GM18507 (cell line): ENCODE results near the gene NPEPL1.

Experiments used
- DNase-seq: peaks from one replicate; pipeline ENCODE4 v3.0.0; 2011; ENCODE audit warnings: low read depth; ENCODE audit not compliant: insufficient read length; ENCODE audit errors: extremely low spot score
- FAIRE-seq: peaks from 2 replicates; lab custom pipeline; 2011; peaks lifted over from hg19 to GRCh38; lab: Jason Lieb, UNC

NPEPL1 gene

DNA sequence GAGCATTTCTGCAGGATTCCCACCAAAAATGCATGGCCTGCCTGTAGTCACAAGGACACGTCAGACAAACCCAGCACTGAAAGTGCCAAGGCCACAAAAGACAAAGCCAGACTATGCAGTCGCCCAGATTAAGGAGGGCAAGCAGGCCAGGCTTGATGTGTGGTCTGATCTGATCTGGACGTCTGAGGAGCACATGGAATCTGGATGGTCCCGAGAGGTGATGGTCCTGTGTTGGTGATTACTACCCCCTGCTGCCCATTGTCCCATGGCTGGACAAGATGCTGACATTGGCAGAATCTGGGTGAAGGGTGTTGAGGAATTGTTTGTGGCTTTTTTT is 17.1 kb downstream of the NPEPL1 start:
- DNase-seq: no peak
- no peak for FAIRE-seq

DNA sequence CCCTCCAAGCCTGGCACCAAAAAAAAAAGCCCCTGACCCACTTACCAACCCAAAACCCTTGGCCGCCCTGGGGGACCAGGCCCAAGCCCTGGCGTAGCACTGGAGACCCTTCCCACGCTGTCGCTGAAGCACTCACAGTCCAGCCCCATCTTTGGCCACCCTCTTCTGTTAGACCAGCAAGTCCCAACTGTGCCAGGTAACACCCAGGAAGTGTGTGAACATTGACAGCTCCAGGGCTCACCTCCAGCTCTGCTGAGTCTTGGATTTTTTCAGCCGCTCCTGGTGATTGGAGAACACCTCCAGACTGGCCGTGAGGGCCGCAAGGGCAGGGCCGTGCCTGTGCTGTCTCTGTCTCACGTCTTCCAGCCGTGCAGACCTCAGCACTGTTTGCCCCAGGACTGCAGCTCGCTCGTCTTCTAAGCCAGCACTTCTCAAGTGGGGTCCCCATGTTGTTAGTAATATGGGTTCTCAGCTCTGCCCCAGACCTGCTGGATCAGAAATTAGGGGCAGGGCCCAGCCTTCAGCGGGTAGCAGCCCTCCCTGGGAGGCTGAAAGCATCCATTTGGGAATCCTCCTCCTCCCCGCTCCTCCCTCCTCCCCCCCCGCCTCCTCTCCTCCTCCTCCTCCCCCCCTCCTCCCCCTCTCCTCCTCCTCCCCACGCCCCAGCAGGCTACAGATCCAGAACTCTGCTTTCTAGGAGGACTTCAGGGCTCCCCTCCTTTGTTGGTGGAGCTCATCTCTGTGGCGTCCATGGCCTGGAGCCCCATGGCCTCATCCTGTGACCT is 18.1 kb downstream of the NPEPL1 start:
- DNase-seq: no peak
- no peak for FAIRE-seq

DNA sequence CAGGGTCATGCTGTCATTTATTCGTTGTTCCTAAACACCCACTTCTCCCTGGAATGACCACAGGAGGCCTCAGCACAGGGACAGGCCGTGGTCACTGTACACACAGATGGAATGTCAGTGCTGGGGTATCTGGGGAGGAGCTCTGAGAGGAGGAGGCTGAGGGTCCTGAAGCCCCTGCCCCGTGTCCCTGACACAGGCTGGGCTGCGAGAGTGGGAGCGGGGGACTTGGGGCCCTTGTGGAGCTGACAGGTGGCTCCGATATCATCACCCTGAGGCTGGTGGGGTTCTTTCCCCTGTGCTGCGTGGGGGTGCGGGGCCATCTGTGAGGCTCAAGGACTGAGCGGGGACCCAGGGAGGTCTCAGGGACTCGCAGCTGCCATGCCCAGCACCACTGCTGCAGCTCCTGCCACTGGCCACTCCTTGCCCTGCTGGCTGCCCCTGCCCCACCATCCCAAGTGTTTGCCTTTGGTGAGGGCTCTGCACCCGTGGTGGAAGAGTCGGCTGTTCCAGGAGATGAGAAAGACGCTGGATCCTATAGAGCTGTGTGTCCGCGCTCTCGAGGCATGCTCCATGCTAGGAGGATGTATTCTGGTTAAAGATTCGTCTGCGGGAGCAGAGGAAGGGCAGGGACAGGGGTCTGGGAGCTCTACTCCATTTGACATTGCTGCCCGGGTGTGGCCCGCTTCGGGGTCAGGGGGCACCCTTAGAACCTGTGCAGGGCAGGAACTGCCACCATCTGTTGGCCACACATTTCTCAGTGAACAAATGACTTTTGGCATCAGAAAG is 18.9 kb downstream of the NPEPL1 start:
- FAIRE-seq (no peak), DNase-seq (no peak)

- no peak for DNase-seq
- FAIRE-seq: no peak
Measured at GRCh38 chr20:58712151-58712791, 19.7 kb downstream of the NPEPL1 start.

DNA sequence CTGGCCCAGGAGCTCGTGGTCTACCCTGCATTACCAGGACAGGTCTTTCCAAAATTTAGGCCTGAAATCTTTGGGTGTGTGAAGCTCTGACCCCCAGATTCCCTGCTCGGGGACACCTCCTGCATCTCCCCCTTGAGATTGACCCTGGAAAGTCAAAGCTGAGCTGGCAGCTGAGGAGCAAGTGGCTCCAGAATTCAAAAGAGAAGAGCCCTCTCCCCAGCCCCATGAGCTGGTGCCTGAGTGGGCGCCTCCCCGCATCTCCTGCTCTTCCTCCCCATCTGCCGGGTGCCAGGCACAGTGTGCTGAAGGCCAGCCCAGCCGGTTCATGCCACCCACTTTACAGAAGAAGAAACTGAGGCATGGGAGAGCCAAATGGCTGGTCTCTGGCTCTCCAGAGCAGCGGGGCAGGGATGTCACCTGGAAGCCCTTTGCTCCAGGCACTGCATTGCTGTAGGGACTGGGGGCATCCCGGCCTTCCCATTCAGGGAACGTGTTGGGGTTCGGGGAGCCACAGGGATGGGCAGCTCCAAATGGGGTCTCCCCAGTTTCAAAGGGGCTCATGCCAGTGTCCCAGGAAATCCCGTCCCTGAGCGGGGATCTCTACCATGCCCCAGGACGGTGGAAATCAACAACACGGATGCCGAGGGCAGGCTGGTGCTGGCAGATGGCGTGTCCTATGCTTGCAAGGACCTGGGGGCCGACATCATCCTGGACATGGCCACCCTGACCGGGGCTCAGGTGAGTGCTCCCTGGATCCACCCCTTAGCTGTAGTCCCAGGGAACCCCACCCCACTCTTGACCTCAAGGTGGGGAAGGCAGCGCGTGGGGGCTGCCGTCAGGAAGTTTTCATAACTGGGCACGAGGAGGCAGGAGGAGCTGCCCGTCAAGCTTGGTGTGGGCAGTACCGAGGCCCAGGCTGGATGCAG is 20.5 kb downstream of the NPEPL1 start:
- FAIRE-seq: no peak
- no peak for DNase-seq

DNA sequence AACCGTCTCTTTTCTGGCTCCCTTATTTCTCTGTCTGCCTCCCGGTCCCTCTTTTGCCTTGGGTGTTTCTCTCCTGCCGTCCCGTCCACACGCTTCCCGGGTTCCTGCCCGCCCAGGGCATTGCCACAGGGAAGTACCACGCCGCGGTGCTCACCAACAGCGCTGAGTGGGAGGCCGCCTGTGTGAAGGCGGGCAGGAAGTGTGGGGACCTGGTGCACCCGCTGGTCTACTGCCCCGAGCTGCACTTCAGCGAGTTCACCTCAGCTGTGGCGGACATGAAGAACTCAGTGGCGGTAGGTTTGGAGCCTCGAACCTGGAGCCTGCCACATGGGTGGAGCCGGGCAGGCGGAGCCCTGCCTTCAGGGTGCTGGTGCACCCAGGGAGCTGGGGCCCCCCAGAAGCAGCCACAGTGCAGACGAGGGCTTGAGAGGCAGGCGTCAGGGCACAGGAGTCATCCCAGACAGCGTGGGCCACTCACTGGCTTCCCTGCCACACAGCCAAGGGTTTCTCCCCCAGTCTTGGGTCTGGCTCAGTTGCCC is 21.3 kb downstream of the NPEPL1 start:
- DNase-seq (no peak), FAIRE-seq (no peak)

GRCh38 chr20:58714340-58714922 is 21.8 kb downstream of the NPEPL1 start:
- FAIRE-seq (no peak), DNase-seq (no peak)

GRCh38 chr20:58714923-58715351 is 22.3 kb downstream of the NPEPL1 start:
- FAIRE-seq (no peak), DNase-seq (no peak)

- DNase-seq: no peak
- no peak for FAIRE-seq
Measured at GRCh38 chr20:58715391-58715800, 22.8 kb downstream of the NPEPL1 start.

GRCh38 chr20:58715801-58716475 is 23.3 kb downstream of the NPEPL1 start:
- no peak for FAIRE-seq
- no peak for DNase-seq

GRCh38 chr20:58716476-58717277 is 24.1 kb downstream of the NPEPL1 start:
- FAIRE-seq: no peak
- DNase-seq: no peak

DNA sequence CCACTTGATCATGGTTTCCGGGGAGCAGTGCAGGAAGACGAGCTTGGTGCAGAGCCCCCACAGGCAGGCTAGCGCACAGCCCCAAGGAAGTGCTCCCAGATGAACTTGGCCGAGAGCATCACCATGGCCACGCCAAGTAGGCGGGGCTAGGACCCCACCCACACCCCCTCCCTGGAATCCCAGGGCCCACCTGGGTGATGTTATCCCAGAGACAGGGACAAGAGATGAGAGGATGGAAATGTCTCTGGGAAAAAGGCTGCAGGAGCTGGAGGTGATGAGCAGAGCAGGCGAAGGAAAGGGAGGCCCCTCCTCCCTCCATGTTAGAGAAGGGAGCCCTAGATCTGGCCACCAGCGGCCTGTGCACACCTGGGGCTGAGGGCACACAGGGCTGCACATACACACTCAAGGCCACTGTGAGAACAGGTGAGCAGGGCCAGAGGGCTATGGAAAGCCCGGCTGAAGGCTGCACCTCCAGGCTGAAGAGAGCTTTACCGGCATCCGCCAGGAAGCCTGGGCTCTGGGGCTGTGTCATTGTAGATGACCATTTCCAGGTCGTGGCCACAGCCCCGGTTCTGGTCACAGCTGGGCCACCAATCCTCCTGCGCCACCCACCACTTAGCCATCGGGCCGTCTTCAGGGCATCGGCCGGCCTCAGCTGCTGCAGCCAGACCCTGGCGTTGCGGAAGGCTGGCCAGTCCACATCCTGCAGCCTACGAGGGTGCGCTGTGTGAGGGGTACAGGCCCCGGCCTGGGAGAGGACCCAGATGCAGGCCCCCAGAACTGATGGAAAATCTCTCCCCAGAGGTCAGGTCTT is 24.9 kb downstream of the NPEPL1 start:
- FAIRE-seq: no peak
- DNase-seq: no peak

- no peak for FAIRE-seq
- no peak for DNase-seq
Measured at GRCh38 chr20:58718121-58718563, 25.5 kb downstream of the NPEPL1 start.

GRCh38 chr20:58718729-58719128 is 26.1 kb downstream of the NPEPL1 start:
- DNase-seq (no peak), FAIRE-seq (no peak)

DNA sequence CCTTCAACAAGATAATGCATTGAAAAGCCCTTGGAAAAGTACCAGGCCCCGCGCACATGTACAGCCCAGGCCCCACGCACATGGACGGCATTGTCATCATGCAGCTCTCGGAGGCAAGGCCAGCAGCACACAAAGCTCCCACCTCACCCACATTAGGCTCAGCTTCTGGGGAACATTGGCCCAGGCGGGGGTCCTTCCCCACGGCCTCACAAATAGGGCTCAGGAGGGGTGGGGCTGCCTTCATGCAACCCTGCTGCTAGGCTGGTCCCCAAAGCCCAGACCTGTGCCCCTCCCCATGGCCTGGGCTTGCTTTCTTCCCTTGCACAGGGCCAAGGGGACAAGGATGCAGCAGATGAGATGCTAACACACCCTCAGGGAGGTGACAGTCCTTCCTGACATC is 26.7 kb downstream of the NPEPL1 start:
- no peak for FAIRE-seq
- no peak for DNase-seq

DNA sequence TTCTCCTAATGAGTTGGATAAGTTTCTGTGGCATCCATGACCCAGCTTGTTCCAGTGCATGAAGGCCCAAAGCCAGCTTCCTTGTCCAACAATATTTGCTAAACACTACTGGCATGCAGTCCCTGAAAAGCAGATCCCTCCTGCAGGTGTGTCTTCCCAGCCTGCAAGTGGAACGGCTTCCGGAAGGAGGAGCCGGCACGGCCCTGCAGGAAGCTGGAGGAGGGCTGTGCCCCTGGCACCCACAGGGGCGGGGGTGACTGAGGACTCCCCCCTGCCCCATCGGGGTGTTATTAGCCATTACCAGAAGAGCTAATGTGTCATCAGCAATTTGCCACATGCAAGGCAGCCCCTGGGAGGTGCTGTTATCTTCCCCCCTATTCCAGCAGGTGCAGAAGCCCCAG is 27.4 kb downstream of the NPEPL1 start:
- FAIRE-seq (no peak), DNase-seq (no peak)

DNA sequence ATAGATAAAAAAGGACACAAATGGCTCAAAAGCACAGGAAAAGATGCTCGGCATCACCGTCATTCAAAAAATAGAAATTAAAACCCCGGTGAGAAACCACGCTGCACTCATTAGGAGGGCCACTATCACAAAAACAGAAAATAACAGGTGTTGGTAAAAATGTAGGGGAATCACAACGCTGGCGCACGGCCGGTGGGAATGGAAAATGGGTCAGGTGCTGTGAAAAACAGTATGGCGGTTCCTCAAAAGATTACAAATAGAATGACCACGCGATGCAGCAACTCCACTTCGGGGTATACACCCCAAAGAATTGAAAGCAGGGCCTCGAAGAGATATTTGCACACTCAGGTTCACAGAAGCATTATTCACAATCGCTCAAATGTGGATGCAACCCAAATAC is 28.3 kb downstream of the NPEPL1 start:
- no peak for DNase-seq
- FAIRE-seq: no peak
